LNCAP (cell line): Measurements from ENCODE around the gene ANAPC15.

Source experiments
- TF ChIP-seq, protein P1 (sequence below): fragments of 450-650 bp; IDR thresholded peaks from 2 replicates; pipeline ENCODE4 v1.5.1; 2017; ENCODE audit warnings: mild to moderate bottlenecking

Gene ANAPC15

DNA sequence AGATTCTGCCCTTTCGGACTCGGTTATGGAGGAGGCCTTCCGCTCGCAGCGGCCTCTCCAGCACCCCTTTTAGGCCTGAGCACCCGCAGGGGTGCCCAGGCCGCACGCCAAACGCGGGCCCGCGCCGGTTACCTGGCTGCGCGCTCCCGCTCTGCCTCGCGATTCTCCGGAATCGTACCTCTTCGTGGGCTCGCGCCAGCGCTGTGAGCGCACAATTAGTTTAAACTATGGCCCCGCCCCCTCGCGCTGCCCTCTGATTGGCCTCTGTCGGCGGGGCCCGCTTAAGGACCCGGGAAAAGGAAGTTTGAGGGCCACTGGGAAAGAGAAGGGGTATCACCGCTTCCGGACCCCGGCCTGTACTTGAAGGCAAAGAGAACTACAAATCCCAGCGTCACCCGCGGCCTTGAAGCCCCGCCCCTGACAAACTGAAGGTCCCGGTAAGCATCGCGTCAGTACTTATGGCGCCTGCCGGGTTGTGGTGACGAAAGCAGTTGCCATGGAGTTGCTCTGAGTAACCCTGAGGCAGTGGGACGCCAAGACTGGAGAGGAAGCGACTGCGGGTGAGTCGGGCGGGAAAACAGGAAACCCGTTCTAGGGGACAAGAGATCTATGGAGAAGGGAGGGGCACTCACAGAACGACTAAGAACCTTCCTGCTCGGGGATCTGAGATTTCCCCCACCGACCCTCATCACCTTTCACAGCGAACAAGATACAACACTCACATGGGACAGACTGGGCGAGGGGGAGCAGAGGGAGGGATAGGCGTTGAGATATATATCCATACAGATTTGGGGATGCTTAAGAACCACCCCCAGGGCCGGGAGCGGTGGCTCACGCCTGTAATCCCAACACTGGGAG is 31.9 kb downstream of the ANAPC15 start, which contains the start of the genes LRRC51 and NUMA1:
LRRC51 (plus strand) TSS at position 525 of the 858 bp plus-strand sequence. CDS start 8,234 bp downstream, outside the sequence.
NUMA1 (minus strand) TSS at position 217 of the 858 bp plus-strand sequence. CDS start 44,599 bp downstream, outside the sequence.
- TF ChIP-seq, protein P1, sequence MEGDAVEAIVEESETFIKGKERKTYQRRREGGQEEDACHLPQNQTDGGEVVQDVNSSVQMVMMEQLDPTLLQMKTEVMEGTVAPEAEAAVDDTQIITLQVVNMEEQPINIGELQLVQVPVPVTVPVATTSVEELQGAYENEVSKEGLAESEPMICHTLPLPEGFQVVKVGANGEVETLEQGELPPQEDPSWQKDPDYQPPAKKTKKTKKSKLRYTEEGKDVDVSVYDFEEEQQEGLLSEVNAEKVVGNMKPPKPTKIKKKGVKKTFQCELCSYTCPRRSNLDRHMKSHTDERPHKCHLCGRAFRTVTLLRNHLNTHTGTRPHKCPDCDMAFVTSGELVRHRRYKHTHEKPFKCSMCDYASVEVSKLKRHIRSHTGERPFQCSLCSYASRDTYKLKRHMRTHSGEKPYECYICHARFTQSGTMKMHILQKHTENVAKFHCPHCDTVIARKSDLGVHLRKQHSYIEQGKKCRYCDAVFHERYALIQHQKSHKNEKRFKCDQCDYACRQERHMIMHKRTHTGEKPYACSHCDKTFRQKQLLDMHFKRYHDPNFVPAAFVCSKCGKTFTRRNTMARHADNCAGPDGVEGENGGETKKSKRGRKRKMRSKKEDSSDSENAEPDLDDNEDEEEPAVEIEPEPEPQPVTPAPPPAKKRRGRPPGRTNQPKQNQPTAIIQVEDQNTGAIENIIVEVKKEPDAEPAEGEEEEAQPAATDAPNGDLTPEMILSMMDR, result no peak

DNA sequence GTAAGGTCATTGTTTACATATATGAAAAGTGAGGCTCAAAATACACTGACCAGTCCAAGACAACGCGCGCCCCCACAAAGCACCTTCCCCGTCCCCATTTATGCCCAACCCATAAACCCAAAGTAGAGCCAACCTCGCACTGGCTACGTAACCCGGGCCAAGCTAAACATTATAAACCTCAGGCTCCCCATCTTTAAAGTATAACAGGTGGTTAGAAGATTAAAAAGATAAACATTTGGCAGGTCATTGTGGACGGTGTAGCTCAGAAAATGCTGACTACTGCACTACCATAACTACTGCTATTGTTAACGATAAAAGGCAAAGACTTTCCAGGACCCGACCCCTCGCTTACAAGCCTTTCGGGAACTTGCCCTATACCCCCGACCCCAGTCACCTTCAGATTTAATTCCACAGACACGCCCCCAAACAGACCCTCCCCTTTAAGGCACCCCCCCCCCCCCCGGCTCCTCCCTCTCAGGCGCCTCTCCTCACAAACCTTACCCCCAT is 32.6 kb downstream of the ANAPC15 start:
- TF ChIP-seq, protein P1, result no peak

DNA sequence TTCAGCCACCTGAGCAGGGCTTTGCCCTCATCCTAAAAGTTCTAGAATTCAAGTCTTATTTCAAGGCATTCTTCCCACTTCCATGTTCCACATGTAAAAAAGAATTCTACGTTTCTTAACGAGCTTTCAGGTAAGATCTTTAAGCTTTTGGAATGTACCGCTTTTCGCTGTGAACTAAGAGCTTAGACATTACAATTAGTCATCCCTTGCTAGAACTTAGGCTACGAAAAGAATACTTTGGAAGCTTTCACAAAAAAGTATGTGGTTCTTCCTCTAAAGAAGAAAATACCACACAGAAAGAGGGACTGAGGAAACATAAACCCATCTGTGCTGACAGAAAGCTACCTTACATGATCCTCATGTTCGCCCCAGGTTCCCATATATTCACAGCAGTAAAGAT is 34.0 kb downstream of the ANAPC15 start:
- TF ChIP-seq, protein P1, result no peak

DNA sequence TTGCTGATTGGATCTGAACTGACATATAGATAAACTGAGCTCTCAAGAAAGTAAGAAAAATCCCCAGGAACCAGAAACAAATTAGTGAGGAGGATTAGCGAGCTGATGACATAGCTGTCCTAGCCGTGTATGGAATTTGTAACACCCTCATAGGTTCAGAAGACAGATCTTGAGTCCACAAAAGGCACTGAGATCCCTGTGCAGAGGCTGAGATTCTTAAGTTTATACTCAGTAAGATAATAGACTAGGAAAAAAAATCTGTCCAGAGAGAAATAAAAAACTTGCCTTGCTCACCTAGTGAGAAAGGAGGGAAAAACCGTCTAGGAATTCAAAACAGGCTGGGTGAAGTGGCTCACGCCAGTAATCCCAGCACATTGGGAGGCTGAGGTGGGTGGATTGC is 36.7 kb downstream of the ANAPC15 start:
- TF ChIP-seq, protein P1, result no peak

DNA sequence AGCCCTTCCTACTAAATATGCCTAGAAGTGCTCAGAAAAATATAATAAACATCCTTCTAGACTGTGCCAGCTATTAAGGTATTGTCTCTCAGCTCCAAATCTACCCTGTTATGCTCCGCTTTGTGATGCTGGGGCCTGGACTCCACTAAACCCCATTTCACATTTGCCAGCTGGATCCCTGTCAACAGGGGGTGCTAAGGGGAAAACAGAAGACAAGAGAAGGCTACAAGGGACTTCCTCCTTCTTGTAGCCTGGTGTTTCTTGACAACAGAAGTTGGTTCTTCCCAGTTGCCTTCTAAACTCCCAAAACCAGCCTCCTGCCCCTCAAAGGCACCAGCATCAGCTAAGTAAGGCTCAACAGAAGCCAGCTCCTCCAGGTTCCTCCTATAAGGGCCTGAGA is 37.4 kb downstream of the ANAPC15 start:
- TF ChIP-seq, protein P1, result no peak

DNA sequence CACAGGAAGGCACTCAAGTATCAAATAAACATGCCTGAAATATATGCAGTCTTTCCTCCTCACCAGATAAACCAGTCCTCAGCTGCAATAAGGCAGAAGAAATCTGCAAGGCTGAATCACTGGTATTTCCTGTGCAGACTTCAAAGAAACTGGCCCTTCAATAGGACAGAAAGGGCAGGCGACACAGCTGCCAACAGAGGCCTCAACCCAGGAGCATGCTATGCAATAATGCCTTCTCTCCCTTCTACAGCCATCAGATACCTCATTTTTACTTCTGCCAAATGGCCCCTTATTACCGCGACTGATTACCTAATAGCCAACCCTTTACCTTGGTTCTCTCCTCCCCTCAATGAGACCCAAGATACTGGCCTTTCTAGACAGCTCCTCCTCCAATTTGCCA is 40.1 kb downstream of the ANAPC15 start:
- TF ChIP-seq, protein P1, result no peak

DNA sequence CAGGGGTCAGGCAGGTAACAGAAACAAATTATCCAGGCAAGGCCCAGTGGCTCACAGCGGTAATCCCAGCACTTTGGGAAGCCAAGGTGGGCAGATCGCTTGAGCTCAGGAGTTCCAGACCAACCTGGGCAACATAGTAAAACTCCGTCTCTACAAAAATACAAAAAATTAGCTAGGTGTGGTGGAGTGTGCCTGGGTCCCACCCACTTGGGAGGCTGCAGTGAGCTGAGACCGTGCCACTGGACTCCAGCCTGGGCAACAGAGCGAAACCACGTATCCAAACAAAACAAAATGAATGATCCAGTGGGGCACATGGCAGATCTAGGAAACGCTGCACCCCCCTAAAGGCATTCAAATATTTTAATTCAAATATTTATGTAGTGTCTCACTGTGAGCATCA is 42.0 kb downstream of the ANAPC15 start:
- TF ChIP-seq, protein P1, result no peak
